AG09319 (cell line): ENCODE data around the gene MARCHF3.
A peak's percentile ranks its signal among the peaks of the same experiment; 100 is the strongest.
"Not testable (repeated sequence)": the region's sequence is repeated elsewhere in the genome, so short reads cannot be mapped to it uniquely, and the experiment has no call there.

Experiments used
- DNase-seq: peaks from one replicate; pipeline ENCODE4 v3.0.0-alpha.2; 2010; ENCODE audit warnings: low read depth; ENCODE audit errors: extremely low read depth
- TF ChIP-seq, protein P1 (sequence below): IDR thresholded peaks from 2 replicates; pipeline ENCODE4 v1.5.1; 2011; ENCODE audit warnings: low read depth, mild to moderate bottlenecking, inconsistent platforms, low read length, moderate library complexity

MARCHF3 gene

DNA sequence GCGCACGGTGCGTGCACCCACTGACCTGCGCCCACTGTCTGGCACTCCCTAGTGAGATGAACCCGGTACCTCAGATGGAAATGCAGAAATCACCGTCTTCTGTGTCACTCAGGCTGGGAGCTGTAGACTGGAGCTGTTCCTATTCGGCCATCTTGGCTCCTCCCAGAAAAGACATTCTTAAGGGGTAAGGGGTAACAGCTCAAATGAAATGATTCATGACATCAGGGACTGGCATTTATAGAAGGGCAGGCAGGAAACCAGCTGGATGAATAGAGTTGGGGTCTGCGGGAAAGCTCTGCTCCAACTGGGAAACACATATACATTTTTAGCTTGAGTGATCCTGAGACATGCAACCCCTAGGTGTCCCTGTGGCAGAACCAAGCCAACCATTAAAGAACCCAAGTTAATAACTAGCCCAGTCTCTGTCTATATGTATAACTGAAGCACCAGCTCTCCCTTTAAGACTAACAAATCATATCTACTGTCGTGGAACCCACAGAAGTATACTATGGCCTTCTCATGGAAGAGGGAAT lies 134.1 kb downstream of the MARCHF3 start:
- DNase-seq = no peak
- TF ChIP-seq, protein P1, sequence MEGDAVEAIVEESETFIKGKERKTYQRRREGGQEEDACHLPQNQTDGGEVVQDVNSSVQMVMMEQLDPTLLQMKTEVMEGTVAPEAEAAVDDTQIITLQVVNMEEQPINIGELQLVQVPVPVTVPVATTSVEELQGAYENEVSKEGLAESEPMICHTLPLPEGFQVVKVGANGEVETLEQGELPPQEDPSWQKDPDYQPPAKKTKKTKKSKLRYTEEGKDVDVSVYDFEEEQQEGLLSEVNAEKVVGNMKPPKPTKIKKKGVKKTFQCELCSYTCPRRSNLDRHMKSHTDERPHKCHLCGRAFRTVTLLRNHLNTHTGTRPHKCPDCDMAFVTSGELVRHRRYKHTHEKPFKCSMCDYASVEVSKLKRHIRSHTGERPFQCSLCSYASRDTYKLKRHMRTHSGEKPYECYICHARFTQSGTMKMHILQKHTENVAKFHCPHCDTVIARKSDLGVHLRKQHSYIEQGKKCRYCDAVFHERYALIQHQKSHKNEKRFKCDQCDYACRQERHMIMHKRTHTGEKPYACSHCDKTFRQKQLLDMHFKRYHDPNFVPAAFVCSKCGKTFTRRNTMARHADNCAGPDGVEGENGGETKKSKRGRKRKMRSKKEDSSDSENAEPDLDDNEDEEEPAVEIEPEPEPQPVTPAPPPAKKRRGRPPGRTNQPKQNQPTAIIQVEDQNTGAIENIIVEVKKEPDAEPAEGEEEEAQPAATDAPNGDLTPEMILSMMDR = no peak

DNA sequence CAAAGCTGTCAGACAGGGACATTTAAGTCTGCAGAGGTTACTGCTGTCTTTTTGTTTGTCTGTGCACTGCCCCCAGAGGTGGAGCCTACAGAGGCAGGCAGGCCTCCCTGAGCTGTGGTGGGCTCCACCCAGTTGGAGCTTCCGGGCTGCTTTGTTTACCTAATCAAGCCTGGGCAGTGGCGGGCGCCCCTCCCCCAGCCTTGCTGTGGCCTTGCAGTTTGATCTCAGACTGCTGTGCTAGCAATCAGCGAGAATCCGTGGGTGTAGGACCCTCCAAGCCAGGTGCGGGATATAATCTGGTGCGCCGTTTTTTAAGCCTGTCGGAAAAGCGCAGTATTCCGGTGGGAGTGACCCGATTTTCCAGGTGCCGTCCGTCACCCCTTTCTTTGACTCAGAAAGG lies 134.6 kb downstream of the MARCHF3 start:
- not testable (repeated sequence) for DNase-seq

DNA sequence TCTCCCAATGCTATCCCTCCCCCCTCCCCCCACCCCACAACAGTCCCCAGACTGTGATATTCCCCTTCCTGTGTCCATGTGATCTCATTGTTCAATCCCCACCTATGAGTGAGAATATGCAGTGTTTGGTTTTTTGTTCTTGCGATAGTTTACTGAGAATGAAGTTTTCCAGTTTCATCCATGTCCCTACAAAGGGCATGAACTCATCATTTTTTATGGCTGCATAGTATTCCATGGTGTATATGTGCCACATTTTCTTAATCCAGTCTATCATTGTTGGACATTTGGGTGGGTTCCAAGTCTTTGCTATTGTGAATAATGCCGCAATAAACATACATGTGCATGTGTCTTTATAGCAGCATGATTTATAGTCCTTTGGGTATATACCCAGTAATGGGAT lies 139.9 kb downstream of the MARCHF3 start:
- not testable (repeated sequence) for DNase-seq

DNA sequence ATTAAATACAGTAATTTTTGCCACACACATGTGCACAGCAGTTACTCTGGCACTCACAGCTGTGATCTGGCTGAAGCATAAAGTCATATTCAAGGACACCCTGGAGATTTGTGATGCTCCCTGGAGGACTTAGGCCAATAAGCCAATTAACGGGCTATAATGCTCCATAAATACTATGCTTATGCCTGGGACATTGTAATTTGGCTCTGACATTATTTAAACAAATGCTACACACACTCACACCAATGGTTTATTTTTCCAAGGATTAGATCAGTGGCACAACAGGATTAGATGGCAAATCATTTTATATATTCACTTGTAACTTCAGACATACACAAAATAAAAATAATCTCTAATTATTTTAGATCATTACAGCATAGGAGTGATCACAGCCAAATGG lies 142.2 kb downstream of the MARCHF3 start:
- no peak for DNase-seq
- TF ChIP-seq, protein P1 = no peak

DNA sequence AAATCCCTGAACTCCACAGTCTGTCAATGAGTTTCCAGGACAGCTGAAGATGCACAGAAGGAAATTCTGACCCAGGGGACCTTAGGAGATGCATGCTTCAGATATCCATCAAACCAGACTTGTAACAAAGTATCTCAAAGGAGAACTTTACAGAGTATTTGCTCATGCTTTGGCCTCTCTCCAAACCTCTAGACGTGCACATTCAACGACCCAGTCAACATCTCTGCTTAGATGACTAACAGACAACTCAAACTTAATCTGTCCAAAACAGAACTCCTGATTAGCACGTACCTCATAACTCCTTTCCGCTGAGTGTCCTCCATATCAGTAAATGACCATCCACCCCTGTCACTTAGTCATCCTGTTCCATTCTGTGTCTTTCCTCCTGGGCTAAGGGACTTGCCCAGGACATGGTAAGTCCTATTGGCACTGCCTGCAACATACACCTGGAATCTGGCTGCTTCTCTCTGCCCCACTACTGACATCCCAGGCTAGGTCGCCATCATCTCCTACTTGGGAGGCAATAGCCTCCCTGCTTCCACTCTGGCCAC lies 146.0 kb downstream of the MARCHF3 start:
- DNase-seq = peak; percentile 56
- TF ChIP-seq, protein P1 = no peak

DNA sequence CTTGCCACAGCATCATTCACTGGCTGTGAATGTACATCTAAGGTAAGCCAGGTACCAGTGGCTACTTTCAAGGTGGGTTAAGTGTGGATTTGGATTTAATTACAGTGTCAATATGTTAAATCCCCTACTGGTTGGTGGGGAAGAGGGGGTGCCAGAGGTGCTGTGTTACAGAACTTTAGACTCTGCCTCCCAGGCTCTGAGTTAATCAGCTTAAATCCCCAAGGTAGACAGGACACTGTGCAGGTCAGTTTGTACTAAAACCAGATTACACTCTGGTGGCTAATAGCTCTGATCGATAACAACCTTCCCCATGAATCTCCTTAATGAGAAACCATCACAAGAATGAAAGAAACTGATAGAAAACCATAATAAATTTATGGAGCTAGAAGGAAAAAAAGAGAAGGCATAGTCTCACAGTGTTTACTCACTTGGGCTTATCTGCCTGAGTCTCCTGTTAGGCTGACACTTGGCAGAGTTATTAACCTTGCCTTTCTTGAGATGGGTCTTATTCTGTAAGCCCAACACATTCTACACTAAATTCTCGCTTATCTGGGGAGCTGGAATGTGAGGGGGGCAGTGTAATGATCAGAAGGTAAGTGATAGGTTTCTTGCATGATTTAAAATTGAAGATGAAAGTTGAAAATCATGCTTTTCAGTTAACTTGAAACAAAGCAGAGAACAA lies 146.7 kb downstream of the MARCHF3 start:
- no peak for DNase-seq
- TF ChIP-seq, protein P1 = no peak

DNA sequence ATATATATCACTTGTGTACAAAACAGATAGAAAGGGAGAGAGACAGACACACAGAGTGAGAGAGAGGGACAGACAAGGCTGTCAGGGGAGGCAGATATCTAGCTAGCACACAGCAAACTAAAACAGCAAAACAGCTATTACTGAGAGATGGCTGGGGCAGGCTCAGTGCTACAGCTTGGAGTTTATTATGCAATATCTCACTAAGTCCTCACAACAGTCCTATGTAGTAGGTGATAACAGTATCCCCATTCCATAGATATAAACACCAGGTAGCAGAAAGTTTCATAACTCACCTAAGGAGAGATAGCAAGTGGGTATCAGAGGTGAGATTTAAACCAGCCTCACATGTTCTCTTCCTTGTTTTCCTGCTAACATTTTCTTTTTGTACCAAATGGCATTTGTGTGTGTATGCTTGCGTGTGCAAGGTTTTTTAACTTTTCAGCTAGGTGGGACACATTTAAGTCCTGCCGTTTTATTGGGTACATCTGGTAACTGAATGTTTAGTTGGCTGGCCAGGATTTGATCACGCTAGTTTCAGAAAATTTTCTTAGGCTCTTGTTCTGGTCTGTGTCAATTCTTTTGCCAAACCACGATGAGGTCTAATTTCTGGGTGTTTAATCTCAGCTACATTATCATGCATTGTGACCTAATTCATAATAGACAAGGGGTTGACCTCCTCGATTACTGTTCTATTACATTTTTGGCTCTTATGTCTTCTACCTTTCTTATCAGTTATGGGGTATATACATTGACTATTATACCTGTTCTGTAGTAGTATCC lies 148.3 kb downstream of the MARCHF3 start:
- DNase-seq = no peak
- TF ChIP-seq, protein P1 = no peak

DNA sequence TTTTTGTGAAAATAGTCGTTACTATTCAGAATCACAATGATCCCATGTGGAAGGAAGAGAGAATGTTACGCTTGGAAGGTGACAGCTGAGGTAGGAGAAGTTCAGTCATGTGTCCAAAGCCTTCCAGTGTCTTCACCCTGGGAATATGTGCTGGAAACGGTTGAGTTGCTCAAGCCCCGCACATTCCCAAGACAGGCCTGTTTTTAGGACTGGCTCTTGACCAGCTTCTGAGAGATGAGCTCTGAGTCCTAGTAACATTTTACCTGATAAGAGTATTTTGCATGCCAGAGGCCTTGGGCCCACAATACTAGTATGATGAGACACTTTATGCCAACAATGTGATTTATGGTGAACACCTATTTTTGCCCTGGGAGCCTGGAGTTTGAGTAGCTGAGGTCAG lies 151.7 kb downstream of the MARCHF3 start:
- DNase-seq = no peak
- TF ChIP-seq, protein P1 = no peak
